B cell (primary cell): ENCODE measurements around the gene CAMK1D. TPM values are rescaled to one million over a fixed set of nuclear protein-coding genes. Genes with fewer than 3 reads are reported as not detected.

ENCODE experiments used
- ATAC-seq: fragments of 200-7000 bp; cut with Tn5 transposase; one replicate; pipeline ENCODE4 v1.10.0; 2021; ENCODE audit warnings: low read depth, mild to moderate bottlenecking, moderate number of reproducible peaks, moderate library complexity
- CTCF ChIA-PET: fragments of 350-600 bp; sonication (Branson Sonifier 250); formaldehyde crosslinking; loops from one replicate; lab custom pipeline; 2021; ENCODE audit warnings: antibody characterized with exemption, inconsistent platforms; lab: Charles Lee
- POLR2A ChIA-PET: fragments of 350-600 bp; sonication (Branson Sonifier 250); formaldehyde crosslinking; loops from one replicate; lab custom pipeline; 2021; ENCODE audit warnings: antibody characterized with exemption; lab: Charles Lee
- DNase-seq: peaks from one replicate; pipeline ENCODE4 v3.0.0; 2013
- H2AFZ ChIP-seq: 2 replicates; pipeline ENCODE4 v1.6.1; 2012; ENCODE audit warnings: mild to moderate bottlenecking, low read depth, low read length; ENCODE audit not compliant: insufficient read depth, poor library complexity, severe bottlenecking
- H3K27ac ChIP-seq, 2 donors: 1 replicate in 1 of 2; 2 replicates in 1 of 2; pipeline ENCODE4 v1.5.1; 2012 to 2013; ENCODE audit warnings: low read length in 2 of 2, mild to moderate bottlenecking in 2 of 2, moderate library complexity in 1 of 2
- H3K27me3 ChIP-seq, 4 experiments: fragments of 200-600 bp in 1 of 4; sonication (generic) in 1 of 4; replicated peaks in 1 of 4; 1 replicate in 2 of 4; 2 replicates in 2 of 4; pipeline versions ENCODE4 v1.6.1 to v1.7.0; 2013 to 2016; ENCODE audit warnings: low read length in 3 of 4, mild to moderate bottlenecking in 2 of 4, mixed read lengths in 1 of 4, moderate library complexity in 1 of 4; ENCODE audit not compliant: insufficient read depth in 4 of 4, control insufficient read depth in 3 of 4; ENCODE audit errors: control extremely low read depth in 1 of 4
- H3K36me3 ChIP-seq, 2 experiments: replicated peaks in 1 of 2; 1 replicate in 1 of 2; 2 replicates in 1 of 2; pipeline versions ENCODE4 v1.6.1 to v1.7.1; 2013; ENCODE audit warnings: low read length in 1 of 2; ENCODE audit not compliant: insufficient read depth in 2 of 2, control insufficient read depth in 1 of 2; ENCODE audit errors: control extremely low read depth in 1 of 2, extremely low read depth in 1 of 2
- H3K4me1 ChIP-seq, 2 donors: fragments of 200-600 bp in 1 of 2; sonication (generic) in 1 of 2; 1 replicate in 1 of 2; 2 replicates in 1 of 2; pipeline versions ENCODE4 v1.5.1 to v1.6.1; 2013 to 2017; ENCODE audit warnings: low read length in 2 of 2; ENCODE audit not compliant: control insufficient read depth in 2 of 2, insufficient read depth in 2 of 2
- H3K4me2 ChIP-seq: replicated peaks from 2 replicates; pipeline ENCODE3; 2012; ENCODE audit warnings: mild to moderate bottlenecking, low read depth, low read length; ENCODE audit not compliant: poor library complexity, severe bottlenecking
- H3K4me3 ChIP-seq, 5 experiments: fragments of 200-600 bp in 1 of 5; sonication (generic) in 1 of 5; 1 replicate in 3 of 5; 2 replicates in 2 of 5; pipeline versions ENCODE4 v1.5.1 to v1.7.0; 2011 to 2016; ENCODE audit warnings: low read length in 4 of 5, mild to moderate bottlenecking in 4 of 5, low read depth in 2 of 5, control low read depth in 1 of 5, moderate library complexity in 1 of 5; ENCODE audit not compliant: insufficient read depth in 1 of 5; ENCODE audit errors: control extremely low read depth in 1 of 5, extremely low read depth in 1 of 5
- H3K79me2 ChIP-seq: fragments of 200-600 bp; sonication (generic); one replicate; pipeline ENCODE4 v1.6.0; 2016; ENCODE audit warnings: low read length; ENCODE audit not compliant: control insufficient read depth, insufficient read depth
- H3K9ac ChIP-seq: fragments of 200-600 bp; sonication (generic); 2 replicates; pipeline ENCODE4 v1.6.1; 2017; ENCODE audit warnings: mild to moderate bottlenecking, low read length, moderate library complexity
- H3K9me3 ChIP-seq, 3 donors: one replicate each; pipeline versions ENCODE4 v1.6.1 to v1.7.1; 2013; ENCODE audit warnings: low read length in 2 of 3; ENCODE audit not compliant: control insufficient read depth in 2 of 3, insufficient read depth in 1 of 3; ENCODE audit errors: control extremely low read depth in 1 of 3
- H4K20me1 ChIP-seq: 2 replicates; pipeline ENCODE4 v1.6.0; 2012; ENCODE audit warnings: mild to moderate bottlenecking, low read length; ENCODE audit not compliant: insufficient read depth, control insufficient read depth, poor library complexity, severe bottlenecking
- H3K27ac Mint-ChIP-seq: one replicate; pipeline ENCODE4 v1.8.0; 2021; ENCODE audit warnings: mixed read lengths
- H3K27me3 Mint-ChIP-seq: one replicate; pipeline ENCODE4 v1.8.0; 2021; ENCODE audit warnings: mixed read lengths
- H3K4me1 Mint-ChIP-seq: one replicate; pipeline ENCODE4 v1.8.0; 2021; ENCODE audit warnings: mixed read lengths
- H3K4me3 Mint-ChIP-seq: one replicate; pipeline ENCODE4 v1.8.0; 2021; ENCODE audit warnings: mixed read lengths
- H3K9me3 Mint-ChIP-seq: one replicate; pipeline ENCODE4 v1.8.0; 2022; ENCODE audit warnings: mixed read lengths; ENCODE audit not compliant: insufficient read depth
- EZH2 ChIP-seq: IDR thresholded peaks from 2 replicates; pipeline ENCODE4 v1.6.1; 2012; ENCODE audit warnings: borderline replicate concordance, low read depth, mild to moderate bottlenecking, moderate library complexity, low read length; ENCODE audit not compliant: insufficient read depth, poor library complexity, severe bottlenecking
- WGBS: methylation state at CpG from one replicate; pipeline ENCODE4 v1.1.5; 2013; ENCODE audit warnings: missing lambda C conversion rate; ENCODE audit not compliant: insufficient coverage; 5-methylcytosine and 5-hydroxymethylcytosine counted together
- intact Hi-C: fragments of 100-400 bp; cut with micrococcal nuclease; formaldehyde crosslinking; loops from one replicate; pipeline ENCODE4 v1.10.0; 2022
- polyA plus RNA-seq: library from polyadenylated mRNA; depleted of rRNA; stranded (reverse); fragments of >200 nt; gene quantifications from 2 replicates; pipeline ENCODE4 v1.2.3, GENCODE V29; 2012
- total RNA-seq, 2 donors: library from RNA; stranded (reverse); fragments of 120-200 nt in 1 of 2; gene quantifications; 1 replicate in 1 of 2; 2 replicates in 1 of 2; pipeline versions ENCODE4 v1.2.3 to v1.2.4, GENCODE V29; 2013 to 2022
- TF ChIP-seq, protein P1 (sequence below): fragments of 200-600 bp; IDR thresholded peaks from one replicate; pipeline ENCODE4 v1.8.0; 2022; ENCODE audit warnings: antibody characterized with exemption, mild to moderate bottlenecking

CAMK1D gene
- total and polyA plus RNA-seq, 2 donors (not counting 1 experiment from before 2014, with no cell fraction given), result 34.1 to 69.7 TPM

DNA sequence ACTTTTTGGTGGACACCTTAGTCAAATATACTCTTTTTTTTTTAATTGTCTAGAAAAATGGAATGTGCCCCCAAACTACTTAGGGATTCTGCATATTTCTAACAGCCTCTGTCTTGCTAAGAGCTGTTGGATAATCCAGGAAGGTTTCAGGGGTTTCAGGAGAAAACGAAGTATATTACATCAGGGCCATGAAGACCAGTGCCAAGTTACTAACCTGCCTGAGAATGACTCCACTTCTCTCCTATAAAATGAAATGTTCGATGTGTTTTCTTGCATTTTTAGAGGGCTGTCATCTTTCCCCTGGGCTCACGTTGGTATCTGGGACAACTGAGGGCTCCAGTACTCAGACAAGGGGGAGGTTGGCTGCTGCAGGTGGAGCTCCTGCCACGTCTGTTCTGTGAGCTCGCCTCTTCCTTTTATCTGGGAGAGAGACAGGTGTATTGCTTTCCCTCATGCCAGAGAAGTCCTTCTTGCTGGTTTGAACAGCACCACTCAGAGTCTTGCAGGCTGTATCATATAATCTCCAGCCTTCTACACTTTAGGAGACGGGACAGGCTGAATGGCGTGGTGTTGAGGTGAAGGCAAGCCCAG, 71.3 kb downstream of the CAMK1D start:
- Histone ChIP-seq H2AFZ (no peak overlapping the region), H3K9ac (no peak overlapping the region), H3K4me3 (no peak overlapping the region), H3K79me2 (peaks cover 100% of the 10 kb centered on the region), H3K4me1 (peaks cover 34 to 35% of the 10 kb centered on the region in 2 donors), H3K27me3 (no peaks in the 10 kb centered on the region), H4K20me1 (peaks cover 97% of the 10 kb centered on the region), H3K36me3 (peaks cover 0 to 2% of the 10 kb centered on the region in 2 experiments), H3K4me2 (no peak overlapping the region), H3K27ac (no peak overlapping the region), H3K9me3 (peaks cover 0 to 11% (median 0%) of the 10 kb centered on the region in 3 donors)
- Mint-ChIP-seq H3K4me1 (peaks cover 81% of the 10 kb centered on the region), H3K27me3 (no peaks in the 10 kb centered on the region), H3K27ac (peak overlapping the region; percentile 50), H3K4me3 (no peak overlapping the region), H3K9me3 (no peaks in the 10 kb centered on the region)
- TF ChIP-seq, protein P1, sequence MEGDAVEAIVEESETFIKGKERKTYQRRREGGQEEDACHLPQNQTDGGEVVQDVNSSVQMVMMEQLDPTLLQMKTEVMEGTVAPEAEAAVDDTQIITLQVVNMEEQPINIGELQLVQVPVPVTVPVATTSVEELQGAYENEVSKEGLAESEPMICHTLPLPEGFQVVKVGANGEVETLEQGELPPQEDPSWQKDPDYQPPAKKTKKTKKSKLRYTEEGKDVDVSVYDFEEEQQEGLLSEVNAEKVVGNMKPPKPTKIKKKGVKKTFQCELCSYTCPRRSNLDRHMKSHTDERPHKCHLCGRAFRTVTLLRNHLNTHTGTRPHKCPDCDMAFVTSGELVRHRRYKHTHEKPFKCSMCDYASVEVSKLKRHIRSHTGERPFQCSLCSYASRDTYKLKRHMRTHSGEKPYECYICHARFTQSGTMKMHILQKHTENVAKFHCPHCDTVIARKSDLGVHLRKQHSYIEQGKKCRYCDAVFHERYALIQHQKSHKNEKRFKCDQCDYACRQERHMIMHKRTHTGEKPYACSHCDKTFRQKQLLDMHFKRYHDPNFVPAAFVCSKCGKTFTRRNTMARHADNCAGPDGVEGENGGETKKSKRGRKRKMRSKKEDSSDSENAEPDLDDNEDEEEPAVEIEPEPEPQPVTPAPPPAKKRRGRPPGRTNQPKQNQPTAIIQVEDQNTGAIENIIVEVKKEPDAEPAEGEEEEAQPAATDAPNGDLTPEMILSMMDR, result no peak
- no peak for TF ChIP-seq EZH2
- no peak for ATAC-seq
- DNase-seq, result no peak
- intact Hi-C loops, result no loop called here
- ChIA-PET CTCF (interaction anchor here (0.6 to 1.0 kb wide), 2 partner anchors 59 to 203 kb away, joined by 3 to 4 read pairs; no protein-coding TSS in a partner anchor), POLR2A (interaction anchor here (0.7 to 1.3 kb wide), 3 partner anchors 9 to 61 kb away, joined by 3 to 8 read pairs (median 5); no protein-coding TSS in a partner anchor)
- WGBS, result 80% methylated on average over 1 of the region's 7 CpGs

DNA sequence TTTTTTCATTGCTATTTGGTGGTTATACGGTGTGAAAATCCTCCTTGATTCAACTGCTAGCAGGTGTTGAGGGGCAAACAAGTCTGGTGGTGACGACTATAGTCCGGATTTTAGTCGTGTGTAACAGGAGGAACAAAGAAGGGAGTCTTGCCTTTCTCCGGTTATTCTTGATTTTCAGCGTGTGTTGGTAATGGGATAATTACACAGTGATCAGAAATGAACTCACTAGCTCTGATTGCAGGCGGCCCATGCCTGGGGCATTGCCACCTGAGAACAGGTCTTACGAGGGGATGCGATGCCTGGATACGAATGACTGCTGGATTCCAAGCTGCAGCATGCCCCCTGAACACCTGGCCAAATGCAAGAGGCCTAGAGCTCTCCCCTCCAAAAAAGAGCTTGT, 72.8 kb downstream of the CAMK1D start:
- Histone ChIP-seq H4K20me1 (peaks cover 97% of the 10 kb centered on the region), H3K27me3 (no peaks in the 10 kb centered on the region), H3K4me3 (no peak overlapping the region), H3K9me3 (peaks cover 0 to 11% (median 0%) of the 10 kb centered on the region in 3 donors), H3K79me2 (peaks cover 100% of the 10 kb centered on the region), H3K36me3 (peaks cover 0 to 2% of the 10 kb centered on the region in 2 experiments), H3K27ac (no peak overlapping the region), H3K4me2 (no peak overlapping the region), H3K9ac (no peak overlapping the region), H2AFZ (no peak overlapping the region), H3K4me1 (peaks cover 44 to 50% of the 10 kb centered on the region in 2 donors)
- peaks cover 78% of the 10 kb centered on the region for H3K4me1 Mint-ChIP-seq
- intact Hi-C loops, result no loop called here
- POLR2A ChIA-PET, result interaction anchor here (1.3 kb wide), 1 partner anchor 60 kb away, joined by 3 read pairs; no protein-coding TSS in a partner anchor
- no peaks in the 10 kb centered on the region for H3K9me3 Mint-ChIP-seq
- peak overlapping the region; percentile 20 for H3K27ac Mint-ChIP-seq
- WGBS, result 88% methylated on average over 10 of the region's 10 CpGs
- CTCF ChIA-PET, result interaction anchor here (1.5 kb wide), 1 partner anchor 25 kb away, joined by 3 read pairs; no protein-coding TSS in a partner anchor
- TF ChIP-seq, protein P1, result no peak
- no peak for TF ChIP-seq EZH2
- ATAC-seq (no peak), DNase-seq (no peak)
- no peaks in the 10 kb centered on the region for H3K27me3 Mint-ChIP-seq
- H3K4me3 Mint-ChIP-seq, result no peak overlapping the region
